ENCODE data around the gene OSBPL10.

GRCh38 chr3:31671451-31671850, 309.6 kb downstream of the OSBPL10 start:
- TF ChIP-seq EZH2phosphoT487 (IDR thresholded peaks at IDR 0.05; ENCODE audit: insufficient read depth, low read depth) (no peak), EZH2 (IDR thresholded peaks at IDR 0.05; ENCODE audit: insufficient read depth, poor library complexity, severe bottlenecking) (no peak)

Data from GM23248 (cell line).